ENCODE results near the gene PELI2. TPM values are rescaled to one million over a fixed set of nuclear protein-coding genes. Genes with fewer than 3 reads are reported as not detected.

Gene PELI2
- total RNA-seq, 1 experiment from 2014 or later, result 2.0 TPM

- H3K79me2 ChIP-seq (ENCODE audit: insufficient read depth, low read length), result no peaks in the 10 kb centered on the region
- CTCF ChIA-PET, result no interaction called here
Measured at GRCh38 chr14:56136571-56137452, 18.6 kb downstream of the PELI2 start.

More at GRCh38 chr14:56136571-56137452, 18.6 kb downstream of the PELI2 start:
- no peaks in the 10 kb centered on the region for H3K4me1 ChIP-seq (ENCODE audit: control insufficient read depth in 1 of 2, insufficient read depth in 2 of 2, low read length in 2 of 2)
- H3K4me2 ChIP-seq (ENCODE audit: low read length), result no peak overlapping the region
- no peak for DNase-seq (ENCODE audit: low read depth, low spot score)
- peaks cover 82% of the 10 kb centered on the region for H3K27me3 ChIP-seq (ENCODE audit: insufficient read depth, low read length)
- no peaks in the 10 kb centered on the region for H3K9me3 ChIP-seq (ENCODE audit: control insufficient read depth in 1 of 2, insufficient read depth in 1 of 2, low read depth in 1 of 2, low read length in 2 of 2)
- ChIA-PET POLR2A (no interaction called here), RAD21 (ENCODE audit: low non-redundant PET in 1 of 2, low total read pairs in 2 of 2, uncharacterized antibody in 2 of 2, unreplicated experiment in 2 of 2) (no interaction called here)
- no peak overlapping the region for H3K27ac ChIP-seq (ENCODE audit: low read depth, low read length)
- no peak for ATAC-seq
- no peak overlapping the region for H3K4me3 ChIP-seq (replicated peaks in 1 of 2; ENCODE audit: low read depth in 1 of 2, low read length in 2 of 2)
- H2AFZ ChIP-seq (ENCODE audit: low read depth, low read length, poor library complexity, severe bottlenecking), result no peak overlapping the region
- intact Hi-C loops (cut with micrococcal nuclease), result no loop called here
- H3K9me2 ChIP-seq (ENCODE audit: insufficient read depth), result no peaks in the 10 kb centered on the region
- TF ChIP-seq REST (IDR thresholded peaks at IDR 0.05; ENCODE audit: low read depth) (no peak), CEBPB (IDR thresholded peaks at IDR 0.05; ENCODE audit: low read depth) (no peak)
- no peaks in the 10 kb centered on the region for H3K36me3 ChIP-seq (ENCODE audit: control insufficient read depth in 1 of 2, insufficient read depth in 2 of 2, low read length in 2 of 2)
- H4K20me1 ChIP-seq (ENCODE audit: insufficient read depth), result no peaks in the 10 kb centered on the region
- H3K9ac ChIP-seq (ENCODE audit: low read length), result no peak overlapping the region
- BruUV-seq (replicated peaks), result no TSS peak
